DMS153 treated with DMSO at 0.1 percent for 48 hours (cell line): ENCODE measurements around the gene YPEL4.

Source experiments
- DNase-seq: peaks from one replicate; lab custom pipeline; 2025; ENCODE audit not compliant: unreplicated experiment; lab: John Stamatoyannopoulos, UW

Gene YPEL4

GRCh38 chr11:57596266-57596885 is 53.3 kb downstream of the YPEL4 start:
- no peak for DNase-seq
